Pulmonary artery endothelial cell (primary cell): ENCODE results near the gene CKLF. TPM values are rescaled to one million over a fixed set of nuclear protein-coding genes. Genes with fewer than 3 reads are reported as not detected.
A peak's percentile ranks its signal among the peaks of the same experiment; 100 is the strongest.
"Not testable (repeated sequence)": the region's sequence is repeated elsewhere in the genome, so short reads cannot be mapped to it uniquely, and the experiment has no call there.

Experiments
- DNase-seq: peaks from one replicate; pipeline ENCODE4 v3.0.0-alpha.2; 2011; ENCODE audit warnings: low read depth, low spot score
- total RNA-seq: library from RNA; depleted of rRNA; stranded (reverse); fragments of >200 nt; gene quantifications from 2 replicates; pipeline ENCODE4 v1.2.3, GENCODE V29; 2014

Gene CKLF
- total RNA-seq, 1 donor from 2014 or later: 74.6 TPM

GRCh38 chr16:66568355-66568754, 16.0 kb downstream of the CKLF start:
- DNase-seq: no peak

DNA sequence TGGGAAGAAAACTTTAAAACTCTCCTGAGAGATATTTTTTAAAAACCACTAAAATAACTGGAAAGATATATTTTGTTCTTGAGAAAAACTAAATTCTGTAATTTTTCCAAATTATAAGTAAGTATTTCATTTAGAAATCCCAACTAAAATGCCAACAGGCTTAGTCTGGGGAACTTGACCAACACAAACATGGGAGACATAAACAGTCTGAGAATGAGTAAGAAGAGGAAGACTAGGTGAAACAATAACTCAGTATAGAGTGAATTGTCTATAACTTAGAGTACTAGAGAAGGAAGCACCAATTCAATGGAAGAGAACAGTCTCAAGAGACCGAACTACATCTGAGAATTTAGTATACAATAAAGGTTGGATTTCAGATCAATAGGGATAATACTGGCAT, 16.8 kb downstream of the CKLF start:
- DNase-seq: no peak

DNA sequence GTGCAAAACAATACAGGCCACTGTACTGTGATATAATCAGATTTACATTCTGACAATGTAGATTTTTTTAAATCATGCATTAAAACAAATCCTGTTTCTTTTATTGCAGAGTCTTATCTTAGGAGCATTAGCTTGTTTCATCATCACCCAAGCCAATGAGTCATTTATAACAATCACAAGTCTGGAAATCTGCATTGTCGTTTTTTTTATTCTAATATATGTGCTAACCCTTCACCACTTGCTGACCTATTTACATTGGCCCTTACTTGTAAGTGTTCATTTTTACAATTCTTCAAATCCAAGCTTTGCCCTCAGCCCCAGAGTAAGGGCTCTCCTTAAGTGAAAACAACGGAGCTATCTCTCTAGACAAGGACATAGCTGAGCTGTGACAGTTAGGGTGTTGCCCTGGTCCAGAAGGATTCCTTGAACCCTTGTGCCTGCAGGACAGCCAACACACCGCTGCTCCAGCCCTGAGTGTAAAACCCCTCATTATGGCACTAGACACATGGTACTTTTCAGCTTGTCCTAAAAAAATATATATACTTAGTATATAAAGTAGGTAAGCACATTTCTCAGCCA, 17.5 kb downstream of the CKLF start:
- DNase-seq: peak; percentile 40

GRCh38 chr16:66572356-66572755, 20.0 kb downstream of the CKLF start:
- no peak for DNase-seq

- DNase-seq: no peak
These were observed 21.7 kb downstream of the CKLF start for GRCh38 chr16:66574081-66574480.

DNA sequence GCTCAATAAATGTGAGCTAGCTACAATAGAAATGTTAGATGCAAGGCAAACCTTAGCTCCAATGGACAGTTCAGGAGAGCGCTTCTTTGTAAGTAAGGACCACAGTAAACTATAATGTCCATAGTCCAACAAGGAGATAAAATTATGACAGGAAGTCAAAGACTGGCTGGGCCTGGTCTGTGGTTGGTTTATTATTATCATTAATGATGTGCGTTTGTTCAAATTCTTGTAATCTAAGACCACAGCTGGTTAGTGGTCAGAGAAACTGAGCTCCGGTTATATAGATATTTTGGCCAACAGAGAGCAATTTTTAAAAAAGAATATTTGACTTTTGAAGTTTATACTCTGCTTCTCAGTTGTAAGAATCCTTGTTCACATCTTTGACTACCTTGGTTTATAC, 22.2 kb downstream of the CKLF start:
- no peak for DNase-seq

- DNase-seq: no peak
These were observed 22.7 kb downstream of the CKLF start for GRCh38 chr16:66575060-66575459.

DNA sequence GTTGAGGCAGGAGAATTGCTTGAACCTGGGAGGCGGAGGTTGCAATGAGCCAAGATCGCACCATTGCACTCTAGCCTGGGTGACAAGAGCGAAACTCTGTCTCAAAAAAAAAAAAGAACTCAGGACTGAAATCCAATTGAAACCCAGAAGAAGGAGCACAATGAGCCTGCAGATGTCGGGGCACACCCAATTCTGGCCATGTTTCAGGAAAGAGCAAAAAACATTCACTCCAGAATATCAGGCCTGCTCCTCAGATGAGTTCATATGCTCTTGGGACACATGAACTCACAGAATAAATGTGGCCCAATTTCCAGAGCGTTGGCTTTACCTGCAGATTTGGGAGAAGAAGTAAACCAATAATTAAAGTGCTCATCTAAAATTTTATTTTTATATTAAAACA, 23.9 kb downstream of the CKLF start:
- no peak for DNase-seq

DNA sequence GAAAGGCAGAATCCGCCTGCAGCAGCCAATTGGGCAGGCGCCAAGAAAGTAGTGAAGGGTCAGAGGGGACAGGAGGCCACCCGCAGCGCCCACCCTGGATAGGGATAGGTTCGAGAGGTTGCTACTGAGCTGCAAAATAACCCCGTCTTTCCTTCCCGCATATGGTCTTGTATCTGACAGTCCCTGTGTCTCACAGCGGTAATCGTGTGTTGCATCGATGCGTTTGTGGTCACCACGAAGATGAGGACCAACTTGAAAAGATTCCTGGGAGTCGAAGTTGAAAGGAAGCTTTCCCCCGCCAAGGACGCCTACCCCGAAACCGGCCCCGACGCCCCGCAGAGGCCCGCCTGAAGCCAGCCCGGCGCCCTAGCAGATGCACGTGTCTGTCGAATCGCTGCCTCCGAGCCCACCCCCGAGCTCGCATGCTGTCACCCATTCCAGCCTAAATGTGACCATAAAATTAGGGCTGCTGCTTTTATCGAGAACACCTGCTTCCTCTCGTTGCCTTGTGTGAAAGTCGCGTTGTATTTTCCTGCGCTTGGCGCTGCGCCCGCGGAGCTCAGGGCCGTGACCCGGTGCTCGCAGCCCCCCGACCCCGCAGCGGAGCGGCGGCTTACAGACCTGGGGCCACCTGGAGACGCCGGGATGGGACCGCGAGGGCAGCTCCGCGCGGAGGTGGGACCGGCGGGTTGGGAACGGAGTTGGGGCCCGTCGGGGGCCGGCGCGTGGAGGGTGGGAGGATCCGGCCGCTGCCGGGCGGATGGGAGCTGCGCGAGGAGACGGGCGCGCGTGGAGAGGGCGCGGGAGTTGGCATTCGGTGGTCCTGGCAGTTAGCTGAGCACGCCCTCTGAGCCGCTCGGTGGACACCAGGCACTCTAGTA, 26.5 kb downstream of the CKLF start, which contains the start of gene CMTM2:
Gene CMTM2 (plus strand): TSS at position 813 of the 881 bp plus-strand sequence. CDS start 145 bp downstream, outside the sequence.
- DNase-seq: no peak

- no peak for DNase-seq
These were observed 28.3 kb downstream of the CKLF start for GRCh38 chr16:66580605-66581209.

GRCh38 chr16:66581246-66581952, 29.0 kb downstream of the CKLF start:
- no peak for DNase-seq

- no peak for DNase-seq
These were observed 33.3 kb downstream of the CKLF start for GRCh38 chr16:66585481-66586239.

DNA sequence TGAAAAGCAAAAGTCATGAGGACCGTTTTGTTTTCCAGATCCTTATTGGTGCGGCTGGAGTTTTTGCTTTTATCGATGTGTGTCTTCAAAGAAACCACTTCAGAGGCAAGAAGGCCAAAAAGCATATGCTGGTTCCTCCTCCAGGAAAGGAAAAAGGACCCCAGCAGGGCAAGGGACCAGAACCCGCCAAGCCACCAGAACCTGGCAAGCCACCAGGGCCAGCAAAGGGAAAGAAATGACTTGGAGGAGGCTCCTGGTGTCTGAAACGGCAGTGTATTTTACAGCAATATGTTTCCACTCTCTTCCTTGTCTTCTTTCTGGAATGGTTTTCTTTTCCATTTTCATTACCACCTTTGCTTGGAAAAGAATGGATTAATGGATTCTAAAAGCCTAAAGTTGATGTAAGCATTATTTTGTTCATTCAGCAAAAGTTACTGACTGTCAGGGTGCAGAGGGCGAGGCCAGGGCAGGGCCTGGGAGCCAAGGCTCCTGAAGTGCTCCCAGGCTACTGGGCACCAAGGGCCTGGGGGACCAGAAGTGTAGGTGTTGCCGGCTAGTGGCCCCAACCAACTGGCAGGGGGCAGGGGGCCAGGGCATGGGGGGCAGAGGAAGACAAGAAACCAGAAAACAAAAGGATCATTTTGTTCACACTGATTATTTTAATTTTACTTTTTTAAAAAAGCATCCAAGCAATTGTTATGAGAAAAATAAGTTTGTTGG, 35.7 kb downstream of the CKLF start:
- no peak for DNase-seq

GRCh38 chr16:66588981-66589713, 36.8 kb downstream of the CKLF start:
- DNase-seq: no peak

GRCh38 chr16:66590322-66590721, 37.9 kb downstream of the CKLF start:
- DNase-seq: no peak

DNA sequence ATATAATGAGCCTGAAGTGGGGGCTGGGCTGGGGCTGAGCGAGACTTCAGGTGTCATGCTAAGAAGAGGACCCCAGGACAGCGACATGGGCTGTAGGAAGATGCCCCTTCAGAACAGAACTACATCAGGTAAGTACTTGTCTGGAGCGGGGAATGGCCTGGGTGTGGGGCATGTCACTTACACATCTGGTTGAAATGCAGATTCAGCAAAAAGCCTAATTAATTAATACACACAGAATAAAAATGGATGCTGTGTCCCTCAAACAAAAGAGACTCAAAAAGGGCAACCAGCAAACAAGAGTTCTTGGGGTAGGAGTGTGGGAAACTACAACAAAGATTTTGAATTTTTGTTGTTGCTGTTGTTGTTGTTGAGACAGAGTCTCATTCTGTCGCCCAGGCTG, 38.6 kb downstream of the CKLF start:
- DNase-seq: no peak

DNA sequence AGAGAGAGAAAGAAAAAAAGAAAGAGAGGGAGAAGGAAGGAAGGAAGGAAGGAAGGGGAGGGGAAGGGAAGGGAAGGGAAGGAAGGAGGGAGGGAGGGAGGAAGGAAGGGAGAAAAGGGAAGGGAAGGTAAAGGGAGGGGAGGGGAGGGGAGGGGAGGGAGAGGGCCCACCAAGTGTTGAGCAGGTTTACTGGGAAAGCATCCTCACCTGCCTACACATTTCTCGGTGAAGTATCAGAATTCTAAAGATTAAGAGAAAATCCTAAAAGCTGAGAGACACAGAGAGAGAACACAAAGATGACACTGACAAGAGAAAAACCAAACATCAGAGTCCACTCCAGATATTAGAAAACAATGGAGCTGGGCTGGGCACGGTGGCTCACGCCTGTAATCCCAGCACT, 39.9 kb downstream of the CKLF start:
- DNase-seq: no peak

- no peak for DNase-seq
These were observed 40.4 kb downstream of the CKLF start for GRCh38 chr16:66592814-66593213.

DNA sequence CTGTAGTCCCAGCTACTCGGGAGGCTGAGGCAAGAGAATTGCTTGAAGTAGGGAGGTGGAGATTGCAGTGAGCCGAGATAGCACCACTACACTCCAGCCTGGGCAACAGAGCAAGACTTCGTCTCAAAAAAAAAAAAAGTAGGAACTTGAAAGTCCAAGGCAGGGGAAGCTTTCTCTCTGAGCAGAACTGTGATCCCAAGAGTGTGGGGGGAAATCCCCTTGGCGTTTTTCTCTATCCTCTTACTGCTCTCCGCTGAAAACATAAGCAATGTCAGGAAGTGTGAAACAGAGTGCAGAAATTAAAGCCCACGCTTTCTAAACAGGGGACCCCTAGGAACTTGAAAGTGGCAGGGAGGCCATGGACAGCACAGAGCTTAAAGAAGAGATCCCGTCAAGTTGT, 42.4 kb downstream of the CKLF start:
- no peak for DNase-seq

- not testable (repeated sequence) for DNase-seq
These were observed 44.2 kb downstream of the CKLF start for GRCh38 chr16:66596559-66596958.
